NCI-H2081 treated with DMSO at 0.1 percent for 48 hours (cell line): ENCODE measurements around the gene TM4SF1.
A peak's percentile ranks its signal among the peaks of the same experiment; 100 is the strongest.

Experiments
- DNase-seq: peaks from one replicate; lab custom pipeline; 2025; lab: John Stamatoyannopoulos, UW

TM4SF1 gene

GRCh38 chr3:149375501-149376196 is 1.8 kb downstream of the TM4SF1 start:
- DNase-seq: no peak

GRCh38 chr3:149374793-149375500 is 2.5 kb downstream of the TM4SF1 start:
- no peak for DNase-seq

- DNase-seq: no peak
Measured at GRCh38 chr3:149374391-149374790, 3.1 kb downstream of the TM4SF1 start.

- no peak for DNase-seq
Measured at GRCh38 chr3:149373235-149374125, 4.0 kb downstream of the TM4SF1 start.

- DNase-seq: no peak
Measured at GRCh38 chr3:149371723-149372114, 5.7 kb downstream of the TM4SF1 start.

GRCh38 chr3:149371001-149371722 is 6.3 kb downstream of the TM4SF1 start:
- peak; percentile 39 for DNase-seq

- DNase-seq: no peak
Measured at GRCh38 chr3:149369991-149370866, 7.2 kb downstream of the TM4SF1 start.

- no peak for DNase-seq
Measured at GRCh38 chr3:149368674-149369497, 8.6 kb downstream of the TM4SF1 start.

- no peak for DNase-seq
Measured at GRCh38 chr3:149368201-149368673, 9.2 kb downstream of the TM4SF1 start.

GRCh38 chr3:149366941-149367840 is 10.3 kb downstream of the TM4SF1 start:
- no peak for DNase-seq

GRCh38 chr3:149366031-149366430 is 11.4 kb downstream of the TM4SF1 start:
- no peak for DNase-seq

GRCh38 chr3:149364624-149365023 is 12.8 kb downstream of the TM4SF1 start:
- DNase-seq: no peak

- no peak for DNase-seq
Measured at GRCh38 chr3:149363053-149363452, 14.4 kb downstream of the TM4SF1 start.

- DNase-seq: no peak
Measured at GRCh38 chr3:149362366-149362765, 15.1 kb downstream of the TM4SF1 start.

- no peak for DNase-seq
Measured at GRCh38 chr3:149356630-149357029, 20.8 kb downstream of the TM4SF1 start.

GRCh38 chr3:149356044-149356592 is 21.3 kb downstream of the TM4SF1 start:
- no peak for DNase-seq

- no peak for DNase-seq
Measured at GRCh38 chr3:149353581-149354184, 23.8 kb downstream of the TM4SF1 start.

- peak; percentile 58 for DNase-seq
Measured at GRCh38 chr3:149352556-149352955, 24.9 kb downstream of the TM4SF1 start.
